ENCODE results near the gene ATP9A.

ATP9A gene

DNA sequence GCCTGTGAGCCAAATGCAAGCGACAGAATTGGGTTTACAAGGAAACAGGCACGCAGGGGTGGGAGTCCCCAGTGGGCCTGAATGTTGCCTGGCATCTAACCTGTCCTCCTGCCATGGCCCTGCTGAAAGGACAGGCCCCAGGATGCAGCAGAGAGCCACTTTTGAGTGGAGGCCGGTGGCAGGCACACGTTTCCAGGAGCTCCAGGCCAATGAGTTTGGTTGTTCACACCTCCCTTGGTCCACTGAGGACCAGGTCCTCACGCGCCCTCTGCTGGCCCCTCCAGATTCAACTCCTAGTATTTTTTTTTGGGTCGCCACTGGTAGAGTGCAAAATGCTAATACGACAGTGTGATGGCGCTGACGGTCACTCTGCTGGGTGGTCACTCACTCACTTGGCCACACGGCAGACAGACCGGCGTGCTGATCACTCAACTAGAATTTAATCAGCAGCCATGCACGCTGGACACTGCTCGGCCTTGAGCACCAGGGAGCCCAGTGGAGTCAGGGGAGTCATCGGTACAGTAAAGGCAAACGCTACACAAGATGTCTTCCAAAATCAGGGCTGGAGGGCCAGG, 143.9 kb downstream of the ATP9A start:
- CTCF ChIA-PET, result interaction anchor here (0.6 to 2.2 kb wide), 18 partner anchors 15 to 1141 kb away, joined by 3 to 7 read pairs (median 4); no protein-coding TSS in a partner anchor
- TF ChIP-seq, protein P1, sequence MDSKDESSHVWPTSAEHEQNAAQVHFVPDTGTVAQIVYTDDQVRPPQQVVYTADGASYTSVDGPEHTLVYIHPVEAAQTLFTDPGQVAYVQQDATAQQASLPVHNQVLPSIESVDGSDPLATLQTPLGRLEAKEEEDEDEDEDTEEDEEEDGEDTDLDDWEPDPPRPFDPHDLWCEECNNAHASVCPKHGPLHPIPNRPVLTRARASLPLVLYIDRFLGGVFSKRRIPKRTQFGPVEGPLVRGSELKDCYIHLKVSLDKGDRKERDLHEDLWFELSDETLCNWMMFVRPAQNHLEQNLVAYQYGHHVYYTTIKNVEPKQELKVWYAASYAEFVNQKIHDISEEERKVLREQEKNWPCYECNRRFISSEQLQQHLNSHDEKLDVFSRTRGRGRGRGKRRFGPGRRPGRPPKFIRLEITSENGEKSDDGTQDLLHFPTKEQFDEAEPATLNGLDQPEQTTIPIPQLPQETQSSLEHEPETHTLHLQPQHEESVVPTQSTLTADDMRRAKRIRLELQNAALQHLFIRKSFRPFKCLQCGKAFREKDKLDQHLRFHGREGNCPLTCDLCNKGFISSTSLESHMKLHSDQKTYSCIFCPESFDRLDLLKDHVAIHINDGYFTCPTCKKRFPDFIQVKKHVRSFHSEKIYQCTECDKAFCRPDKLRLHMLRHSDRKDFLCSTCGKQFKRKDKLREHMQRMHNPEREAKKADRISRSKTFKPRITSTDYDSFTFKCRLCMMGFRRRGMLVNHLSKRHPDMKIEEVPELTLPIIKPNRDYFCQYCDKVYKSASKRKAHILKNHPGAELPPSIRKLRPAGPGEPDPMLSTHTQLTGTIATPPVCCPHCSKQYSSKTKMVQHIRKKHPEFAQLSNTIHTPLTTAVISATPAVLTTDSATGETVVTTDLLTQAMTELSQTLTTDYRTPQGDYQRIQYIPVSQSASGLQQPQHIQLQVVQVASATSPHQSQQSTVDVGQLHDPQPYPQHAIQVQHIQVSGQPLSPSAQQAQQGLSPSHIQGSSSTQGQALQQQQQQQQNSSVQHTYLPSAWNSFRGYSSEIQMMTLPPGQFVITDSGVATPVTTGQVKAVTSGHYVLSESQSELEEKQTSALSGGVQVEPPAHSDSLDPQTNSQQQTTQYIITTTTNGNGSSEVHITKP (tag by site-specific recombination; IDR thresholded peaks at IDR 0.05), result no peak
- TF ChIP-seq, protein P2, sequence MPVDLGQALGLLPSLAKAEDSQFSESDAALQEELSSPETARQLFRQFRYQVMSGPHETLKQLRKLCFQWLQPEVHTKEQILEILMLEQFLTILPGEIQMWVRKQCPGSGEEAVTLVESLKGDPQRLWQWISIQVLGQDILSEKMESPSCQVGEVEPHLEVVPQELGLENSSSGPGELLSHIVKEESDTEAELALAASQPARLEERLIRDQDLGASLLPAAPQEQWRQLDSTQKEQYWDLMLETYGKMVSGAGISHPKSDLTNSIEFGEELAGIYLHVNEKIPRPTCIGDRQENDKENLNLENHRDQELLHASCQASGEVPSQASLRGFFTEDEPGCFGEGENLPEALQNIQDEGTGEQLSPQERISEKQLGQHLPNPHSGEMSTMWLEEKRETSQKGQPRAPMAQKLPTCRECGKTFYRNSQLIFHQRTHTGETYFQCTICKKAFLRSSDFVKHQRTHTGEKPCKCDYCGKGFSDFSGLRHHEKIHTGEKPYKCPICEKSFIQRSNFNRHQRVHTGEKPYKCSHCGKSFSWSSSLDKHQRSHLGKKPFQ (tag by site-specific recombination; IDR thresholded peaks at IDR 0.05), result peak; percentile 88
- TF ChIP-seq ZNF2 (tag by site-specific recombination; IDR thresholded peaks at IDR 0.05) (peak; percentile 62; the same call in 1 of the 2 replicates), ZNF174 (tag by site-specific recombination; IDR thresholded peaks at IDR 0.05) (no peak), ZNF544 (tag by site-specific recombination; IDR thresholded peaks at IDR 0.05) (no peak), ZNF548 (tag by site-specific recombination; IDR thresholded peaks at IDR 0.05) (no peak), KLF1 (tag by site-specific recombination; IDR thresholded peaks at IDR 0.05) (no peak), ZNF433 (tag by site-specific recombination; IDR thresholded peaks at IDR 0.05; ENCODE audit: low read depth) (no peak), ZNF510 (tag by site-specific recombination; IDR thresholded peaks at IDR 0.05; ENCODE audit: insufficient replicate concordance) (no peak), ZNF654 (tag by site-specific recombination; IDR thresholded peaks at IDR 0.05; ENCODE audit: low read depth) (peak; percentile 65)
- TF ChIP-seq, protein P3, sequence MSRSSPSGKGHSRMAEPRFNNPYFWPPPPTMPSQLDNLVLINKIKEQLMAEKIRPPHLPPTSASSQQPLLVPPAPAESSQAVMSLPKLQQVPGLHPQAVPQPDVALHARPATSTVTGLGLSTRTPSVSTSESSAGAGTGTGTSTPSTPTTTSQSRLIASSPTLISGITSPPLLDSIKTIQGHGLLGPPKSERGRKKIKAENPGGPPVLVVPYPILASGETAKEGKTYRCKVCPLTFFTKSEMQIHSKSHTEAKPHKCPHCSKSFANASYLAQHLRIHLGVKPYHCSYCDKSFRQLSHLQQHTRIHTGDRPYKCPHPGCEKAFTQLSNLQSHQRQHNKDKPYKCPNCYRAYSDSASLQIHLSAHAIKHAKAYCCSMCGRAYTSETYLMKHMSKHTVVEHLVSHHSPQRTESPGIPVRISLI (tag by site-specific recombination; IDR thresholded peaks at IDR 0.05), result peak; percentile 30; the same call in 1 of the 2 replicates
- TF ChIP-seq, protein P4, sequence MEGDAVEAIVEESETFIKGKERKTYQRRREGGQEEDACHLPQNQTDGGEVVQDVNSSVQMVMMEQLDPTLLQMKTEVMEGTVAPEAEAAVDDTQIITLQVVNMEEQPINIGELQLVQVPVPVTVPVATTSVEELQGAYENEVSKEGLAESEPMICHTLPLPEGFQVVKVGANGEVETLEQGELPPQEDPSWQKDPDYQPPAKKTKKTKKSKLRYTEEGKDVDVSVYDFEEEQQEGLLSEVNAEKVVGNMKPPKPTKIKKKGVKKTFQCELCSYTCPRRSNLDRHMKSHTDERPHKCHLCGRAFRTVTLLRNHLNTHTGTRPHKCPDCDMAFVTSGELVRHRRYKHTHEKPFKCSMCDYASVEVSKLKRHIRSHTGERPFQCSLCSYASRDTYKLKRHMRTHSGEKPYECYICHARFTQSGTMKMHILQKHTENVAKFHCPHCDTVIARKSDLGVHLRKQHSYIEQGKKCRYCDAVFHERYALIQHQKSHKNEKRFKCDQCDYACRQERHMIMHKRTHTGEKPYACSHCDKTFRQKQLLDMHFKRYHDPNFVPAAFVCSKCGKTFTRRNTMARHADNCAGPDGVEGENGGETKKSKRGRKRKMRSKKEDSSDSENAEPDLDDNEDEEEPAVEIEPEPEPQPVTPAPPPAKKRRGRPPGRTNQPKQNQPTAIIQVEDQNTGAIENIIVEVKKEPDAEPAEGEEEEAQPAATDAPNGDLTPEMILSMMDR (tag by site-specific recombination; IDR thresholded peaks at IDR 0.05), result peak; percentile 78
- H3K27ac ChIP-seq (ENCODE audit: extremely low read depth, low read depth, low read length), result no peak overlapping the region
- H3K4me3 ChIP-seq (ENCODE audit: low read depth, low read length), result no peak overlapping the region
- peaks cover 0 to 25% of the 10 kb centered on the region in 2 experiments; a peak in 2 of 3 replicates for H3K36me3 ChIP-seq (ENCODE audit: control insufficient read depth in 2 of 2, insufficient read depth in 1 of 2, low read length in 2 of 2)
- POLR2A ChIA-PET, result no interaction called here
- no peaks in the 10 kb centered on the region for H3K9me3 ChIP-seq (ENCODE audit: control insufficient read depth, insufficient read depth, low read depth, low read length)
- H3K4me1 ChIP-seq (ENCODE audit: control insufficient read depth, insufficient read depth, low read length), result no peaks in the 10 kb centered on the region

DNA sequence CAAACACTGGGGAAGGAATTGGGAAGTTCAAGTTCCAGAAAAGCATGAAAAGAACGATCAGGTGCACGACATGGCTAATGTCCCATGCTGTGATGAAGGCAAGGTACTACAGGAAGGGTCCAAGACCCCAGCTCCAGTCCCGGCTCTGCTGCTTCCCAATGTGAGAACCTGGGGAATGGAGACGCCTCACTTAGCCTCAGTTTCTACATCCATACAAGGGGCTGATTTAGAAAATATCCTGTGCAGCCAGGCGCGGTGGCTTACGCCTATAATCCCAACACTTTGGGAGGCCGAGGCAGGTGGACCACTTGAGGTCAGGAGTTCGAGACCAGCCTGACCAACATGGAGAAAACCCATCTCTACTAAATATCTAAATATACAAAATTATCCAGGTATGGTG, 144.9 kb downstream of the ATP9A start:
- H3K36me3 ChIP-seq (ENCODE audit: control insufficient read depth in 2 of 2, insufficient read depth in 1 of 2, low read length in 2 of 2), result peaks cover 0 to 26% of the 10 kb centered on the region in 2 experiments; a peak in 2 of 3 replicates
- CTCF ChIA-PET, result interaction anchor here (0.6 to 2.2 kb wide), 11 partner anchors 9 to 635 kb away, joined by 3 to 6 read pairs (median 4); no protein-coding TSS in a partner anchor

More for the DNA sequence above, 144.9 kb downstream of the ATP9A start:
- Histone ChIP-seq H3K9me3 (ENCODE audit: control insufficient read depth, insufficient read depth, low read depth, low read length) (no peaks in the 10 kb centered on the region), H3K27ac (ENCODE audit: extremely low read depth, low read depth, low read length) (no peak overlapping the region), H3K4me3 (ENCODE audit: low read depth, low read length) (no peak overlapping the region), H3K4me1 (ENCODE audit: control insufficient read depth, insufficient read depth, low read length) (no peaks in the 10 kb centered on the region)
- TF ChIP-seq ZNF623 (tag by site-specific recombination; IDR thresholded peaks at IDR 0.05) (no peak), ZNF184 (tag by site-specific recombination; IDR thresholded peaks at IDR 0.05) (no peak), ZFP41 (tag by site-specific recombination; IDR thresholded peaks at IDR 0.05; ENCODE audit: borderline replicate concordance) (no peak), ZNF2 (tag by site-specific recombination; IDR thresholded peaks at IDR 0.05) (no peak), KLF16 (tag by site-specific recombination; IDR thresholded peaks at IDR 0.05) (no peak), ZSCAN23 (tag by site-specific recombination; IDR thresholded peaks at IDR 0.05) (no peak), EGR2 (tag by site-specific recombination; IDR thresholded peaks at IDR 0.05; ENCODE audit: low read depth) (no peak), ZNF776 (tag by site-specific recombination; IDR thresholded peaks at IDR 0.05; ENCODE audit: borderline replicate concordance) (no peak), ZNF223 (tag by site-specific recombination; IDR thresholded peaks at IDR 0.05) (no peak)
- TF ChIP-seq, protein P5, sequence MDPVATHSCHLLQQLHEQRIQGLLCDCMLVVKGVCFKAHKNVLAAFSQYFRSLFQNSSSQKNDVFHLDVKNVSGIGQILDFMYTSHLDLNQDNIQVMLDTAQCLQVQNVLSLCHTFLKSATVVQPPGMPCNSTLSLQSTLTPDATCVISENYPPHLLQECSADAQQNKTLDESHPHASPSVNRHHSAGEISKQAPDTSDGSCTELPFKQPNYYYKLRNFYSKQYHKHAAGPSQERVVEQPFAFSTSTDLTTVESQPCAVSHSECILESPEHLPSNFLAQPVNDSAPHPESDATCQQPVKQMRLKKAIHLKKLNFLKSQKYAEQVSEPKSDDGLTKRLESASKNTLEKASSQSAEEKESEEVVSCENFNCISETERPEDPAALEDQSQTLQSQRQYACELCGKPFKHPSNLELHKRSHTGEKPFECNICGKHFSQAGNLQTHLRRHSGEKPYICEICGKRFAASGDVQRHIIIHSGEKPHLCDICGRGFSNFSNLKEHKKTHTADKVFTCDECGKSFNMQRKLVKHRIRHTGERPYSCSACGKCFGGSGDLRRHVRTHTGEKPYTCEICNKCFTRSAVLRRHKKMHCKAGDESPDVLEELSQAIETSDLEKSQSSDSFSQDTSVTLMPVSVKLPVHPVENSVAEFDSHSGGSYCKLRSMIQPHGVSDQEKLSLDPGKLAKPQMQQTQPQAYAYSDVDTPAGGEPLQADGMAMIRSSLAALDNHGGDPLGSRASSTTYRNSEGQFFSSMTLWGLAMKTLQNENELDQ (tag by site-specific recombination; IDR thresholded peaks at IDR 0.05; ENCODE audit: low read depth), result no peak
- TF ChIP-seq, protein P4 (tag by site-specific recombination; IDR thresholded peaks at IDR 0.05), result no peak
- POLR2A ChIA-PET, result no interaction called here

All from HEK293 (cell line).